ENCODE results near the gene IL17D. TPM values are rescaled to one million over a fixed set of nuclear protein-coding genes. Genes with fewer than 3 reads are reported as not detected.

IL17D gene
- total RNA-seq, 4 donors from 2014 or later = 1.7 to 21.4 (median 5.3) TPM

DNA sequence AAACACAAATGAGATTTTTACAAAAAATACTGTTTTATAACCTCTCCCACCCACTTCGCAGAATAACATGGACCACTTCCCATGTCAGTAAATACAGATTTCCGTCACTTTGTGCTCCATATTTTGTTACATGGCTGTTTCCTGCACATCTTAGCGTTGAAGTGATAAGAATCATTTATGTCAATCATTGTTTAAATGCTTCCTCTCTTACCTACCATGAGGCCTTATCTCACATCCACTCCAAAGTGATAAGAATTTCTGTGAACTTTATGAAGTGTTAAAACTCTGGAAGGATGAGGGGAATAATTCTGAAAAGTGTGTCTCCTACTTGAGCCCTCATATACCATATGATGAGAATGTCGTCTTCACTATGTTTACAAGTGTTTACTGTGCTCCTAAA is 36.6 kb upstream of the IL17D start:
- Histone ChIP-seq H3K27ac (no peak overlapping the region), H3K27me3 (no peaks in the 10 kb centered on the region), H3K36me3 (peaks cover 0 to 31% (median 0%) of the 10 kb centered on the region in 3 donors), H3K4me3 (no peak overlapping the region), H3K4me1 (no peaks in the 10 kb centered on the region), H3K9me3 (no peaks in the 10 kb centered on the region)
- TF ChIP-seq POLR2A (IDR thresholded peaks at IDR 0.05) = no peak
- TF ChIP-seq EP300 (IDR thresholded peaks at IDR 0.05) = no peak
- 91 to 92% methylated on average over 4 of the region's 4 CpGs for WGBS, 2 donors
- no peak for DNase-seq (ENCODE audit: low spot score in 2 of 2)

DNA sequence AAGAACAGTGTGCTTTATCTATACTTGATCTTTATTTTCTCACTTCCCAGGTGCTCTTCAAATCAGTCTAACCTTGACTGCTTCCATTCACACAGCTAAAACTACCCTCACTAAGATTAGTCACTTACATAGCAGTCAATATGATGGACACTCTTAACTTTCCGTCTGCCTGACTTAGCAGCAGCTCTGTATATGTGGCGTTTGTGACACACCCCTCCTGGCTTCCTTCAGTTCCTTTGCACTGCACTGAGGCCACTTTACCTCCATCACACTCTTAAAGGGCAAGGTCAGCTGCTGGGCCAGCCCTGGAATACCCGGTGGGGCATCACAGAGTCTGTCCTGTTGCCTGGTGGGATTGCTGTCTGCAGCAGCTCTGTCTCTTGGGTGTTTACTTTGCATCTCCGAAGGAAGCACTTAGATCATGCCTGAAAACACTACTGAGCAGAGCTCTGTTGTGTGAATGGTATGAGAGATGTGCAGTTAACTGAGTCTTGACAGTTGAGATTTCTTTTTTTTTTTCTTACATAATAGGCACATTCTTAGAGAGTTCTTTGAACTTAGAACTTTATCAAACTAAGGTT is 35.6 kb upstream of the IL17D start:
- H3K27me3 ChIP-seq = no peaks in the 10 kb centered on the region
- WGBS, 2 donors = 45% methylated on average over 4 of the region's 4 CpGs
- DNase-seq (ENCODE audit: low spot score in 2 of 2) = no peak
- TF ChIP-seq EP300 (IDR thresholded peaks at IDR 0.05) (no peak), POLR2A (IDR thresholded peaks at IDR 0.05) (no peak)
- TF ChIP-seq, protein P1, sequence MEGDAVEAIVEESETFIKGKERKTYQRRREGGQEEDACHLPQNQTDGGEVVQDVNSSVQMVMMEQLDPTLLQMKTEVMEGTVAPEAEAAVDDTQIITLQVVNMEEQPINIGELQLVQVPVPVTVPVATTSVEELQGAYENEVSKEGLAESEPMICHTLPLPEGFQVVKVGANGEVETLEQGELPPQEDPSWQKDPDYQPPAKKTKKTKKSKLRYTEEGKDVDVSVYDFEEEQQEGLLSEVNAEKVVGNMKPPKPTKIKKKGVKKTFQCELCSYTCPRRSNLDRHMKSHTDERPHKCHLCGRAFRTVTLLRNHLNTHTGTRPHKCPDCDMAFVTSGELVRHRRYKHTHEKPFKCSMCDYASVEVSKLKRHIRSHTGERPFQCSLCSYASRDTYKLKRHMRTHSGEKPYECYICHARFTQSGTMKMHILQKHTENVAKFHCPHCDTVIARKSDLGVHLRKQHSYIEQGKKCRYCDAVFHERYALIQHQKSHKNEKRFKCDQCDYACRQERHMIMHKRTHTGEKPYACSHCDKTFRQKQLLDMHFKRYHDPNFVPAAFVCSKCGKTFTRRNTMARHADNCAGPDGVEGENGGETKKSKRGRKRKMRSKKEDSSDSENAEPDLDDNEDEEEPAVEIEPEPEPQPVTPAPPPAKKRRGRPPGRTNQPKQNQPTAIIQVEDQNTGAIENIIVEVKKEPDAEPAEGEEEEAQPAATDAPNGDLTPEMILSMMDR (IDR thresholded peaks at IDR 0.05) = no peak
- H3K36me3 ChIP-seq = peaks cover 0 to 31% (median 0%) of the 10 kb centered on the region in 3 donors
- no peak overlapping the region for H3K27ac ChIP-seq
- H3K4me1 ChIP-seq = peaks cover 0 to 2% (median 0%) of the 10 kb centered on the region in 4 donors
- no peak overlapping the region for H3K4me3 ChIP-seq
- H3K9me3 ChIP-seq = no peaks in the 10 kb centered on the region

- WGBS, 2 donors = 71 to 86% methylated on average over 5 of the region's 5 CpGs
- Histone ChIP-seq H3K27ac (no peak overlapping the region), H3K4me3 (no peak overlapping the region), H3K9me3 (no peaks in the 10 kb centered on the region), H3K4me1 (peaks cover 0 to 14% (median 0%) of the 10 kb centered on the region in 4 donors), H3K27me3 (no peaks in the 10 kb centered on the region), H3K36me3 (peaks cover 0 to 28% (median 0%) of the 10 kb centered on the region in 3 donors)
- DNase-seq (ENCODE audit: low spot score in 2 of 2) = no peak
- TF ChIP-seq POLR2A (IDR thresholded peaks at IDR 0.05) = no peak
- TF ChIP-seq EP300 (IDR thresholded peaks at IDR 0.05) = no peak
- TF ChIP-seq, protein P1 (IDR thresholded peaks at IDR 0.05) = no peak
Measured at GRCh38 chr13:20669162-20669561, 34.3 kb upstream of the IL17D start.

DNA sequence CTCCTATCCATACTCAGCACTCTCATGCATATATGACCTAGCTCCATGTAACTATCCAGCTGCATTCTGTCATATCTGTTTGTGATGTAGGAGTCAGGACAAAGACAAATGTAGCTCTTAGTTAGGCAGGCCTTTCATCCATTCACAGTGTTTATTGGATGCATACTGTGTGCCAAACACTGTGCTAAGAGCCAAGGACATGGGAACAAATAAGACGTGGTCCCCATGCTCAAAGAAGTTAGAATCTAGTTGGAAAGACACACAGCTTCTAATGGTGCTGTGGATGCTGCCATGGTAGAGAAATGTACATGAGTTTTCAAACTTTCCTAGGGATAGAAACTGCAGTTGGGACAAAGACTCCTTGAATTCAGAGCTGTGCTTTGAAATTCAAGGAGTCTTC is 31.7 kb upstream of the IL17D start:
- no peak for TF ChIP-seq POLR2A (IDR thresholded peaks at IDR 0.05)
- TF ChIP-seq EP300 (IDR thresholded peaks at IDR 0.05) = no peak
- TF ChIP-seq, protein P1 (IDR thresholded peaks at IDR 0.05) = no peak
- Histone ChIP-seq H3K27me3 (no peaks in the 10 kb centered on the region), H3K27ac (no peak overlapping the region), H3K4me3 (no peak overlapping the region), H3K9me3 (no peaks in the 10 kb centered on the region), H3K36me3 (peaks cover 0 to 35% (median 0%) of the 10 kb centered on the region in 3 donors), H3K4me1 (peaks cover 0 to 14% (median 0%) of the 10 kb centered on the region in 4 donors)
- DNase-seq (ENCODE audit: low spot score in 2 of 2) = no peak
- WGBS, 2 donors = 76 to 88% methylated on average over 1 of the region's 1 CpG

GRCh38 chr13:20672772-20673171 is 30.7 kb upstream of the IL17D start:
- H3K9me3 ChIP-seq = no peaks in the 10 kb centered on the region
- peaks cover 0 to 14% (median 0%) of the 10 kb centered on the region in 4 donors for H3K4me1 ChIP-seq
- TF ChIP-seq POLR2A (IDR thresholded peaks at IDR 0.05) = no peak
- no peak for TF ChIP-seq EP300 (IDR thresholded peaks at IDR 0.05)
- TF ChIP-seq, protein P1 (IDR thresholded peaks at IDR 0.05) = no peak
- no peaks in the 10 kb centered on the region for H3K27me3 ChIP-seq
- no peak for DNase-seq (ENCODE audit: low spot score in 2 of 2)
- 30 to 31% methylated on average over 2 of the region's 2 CpGs for WGBS, 2 donors
- H3K27ac ChIP-seq = peak overlapping the region in 2 of 4 donors; percentile 39 to 60
- peaks cover 0 to 37% (median 0%) of the 10 kb centered on the region in 3 donors for H3K36me3 ChIP-seq
- H3K4me3 ChIP-seq = no peak overlapping the region

Measured in tibial nerve (tissue), 4 donors.